Measurements from ENCODE around the gene KIF1C.
"Not testable (repeated sequence)": the region's sequence is repeated elsewhere in the genome, so short reads cannot be mapped to it uniquely, and the experiment has no call there.

KIF1C gene

DNA sequence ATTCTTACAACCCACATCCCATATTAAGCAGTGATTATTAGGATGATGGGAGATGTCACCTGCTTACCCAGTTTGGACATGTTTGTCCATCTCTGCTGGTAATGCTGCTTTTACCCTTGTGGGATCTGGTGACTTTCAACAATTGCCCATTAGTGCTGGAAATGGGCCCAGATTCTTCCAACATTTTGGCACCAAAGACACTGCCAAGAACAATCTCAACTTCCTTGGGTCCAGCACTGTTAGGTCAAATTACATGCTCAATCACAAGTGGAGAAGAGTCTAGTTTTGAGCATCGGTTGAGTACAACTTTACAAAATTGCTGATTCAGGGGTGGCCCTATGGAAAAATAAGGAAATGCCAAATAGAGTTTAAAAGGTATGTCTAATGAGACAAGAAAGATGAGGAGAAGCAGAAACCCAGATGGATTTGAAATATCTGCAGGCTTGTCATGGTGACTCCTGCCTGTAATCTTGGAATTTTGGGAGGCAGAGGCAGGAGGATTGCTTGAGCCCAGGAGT, 67.5 kb downstream of the KIF1C start:
- TF ChIP-seq, protein P1, sequence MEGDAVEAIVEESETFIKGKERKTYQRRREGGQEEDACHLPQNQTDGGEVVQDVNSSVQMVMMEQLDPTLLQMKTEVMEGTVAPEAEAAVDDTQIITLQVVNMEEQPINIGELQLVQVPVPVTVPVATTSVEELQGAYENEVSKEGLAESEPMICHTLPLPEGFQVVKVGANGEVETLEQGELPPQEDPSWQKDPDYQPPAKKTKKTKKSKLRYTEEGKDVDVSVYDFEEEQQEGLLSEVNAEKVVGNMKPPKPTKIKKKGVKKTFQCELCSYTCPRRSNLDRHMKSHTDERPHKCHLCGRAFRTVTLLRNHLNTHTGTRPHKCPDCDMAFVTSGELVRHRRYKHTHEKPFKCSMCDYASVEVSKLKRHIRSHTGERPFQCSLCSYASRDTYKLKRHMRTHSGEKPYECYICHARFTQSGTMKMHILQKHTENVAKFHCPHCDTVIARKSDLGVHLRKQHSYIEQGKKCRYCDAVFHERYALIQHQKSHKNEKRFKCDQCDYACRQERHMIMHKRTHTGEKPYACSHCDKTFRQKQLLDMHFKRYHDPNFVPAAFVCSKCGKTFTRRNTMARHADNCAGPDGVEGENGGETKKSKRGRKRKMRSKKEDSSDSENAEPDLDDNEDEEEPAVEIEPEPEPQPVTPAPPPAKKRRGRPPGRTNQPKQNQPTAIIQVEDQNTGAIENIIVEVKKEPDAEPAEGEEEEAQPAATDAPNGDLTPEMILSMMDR (IDR thresholded peaks at IDR 0.05; ENCODE audit: insufficient read depth, low read depth, low read length, missing control alignments), result no peak

GRCh38 chr17:5068236-5068635, 70.5 kb downstream of the KIF1C start:
- TF ChIP-seq, protein P1 (IDR thresholded peaks at IDR 0.05; ENCODE audit: insufficient read depth, low read depth, low read length, missing control alignments), result no peak
- no peak for DNase-seq (ENCODE audit: low read depth)
- H3K4me3 ChIP-seq (ENCODE audit: low read length), result no peak overlapping the region

More for the DNA sequence above, 67.5 kb downstream of the KIF1C start:
- no peak for DNase-seq (ENCODE audit: low read depth)
- H3K4me3 ChIP-seq (ENCODE audit: low read length), result no peak overlapping the region

DNA sequence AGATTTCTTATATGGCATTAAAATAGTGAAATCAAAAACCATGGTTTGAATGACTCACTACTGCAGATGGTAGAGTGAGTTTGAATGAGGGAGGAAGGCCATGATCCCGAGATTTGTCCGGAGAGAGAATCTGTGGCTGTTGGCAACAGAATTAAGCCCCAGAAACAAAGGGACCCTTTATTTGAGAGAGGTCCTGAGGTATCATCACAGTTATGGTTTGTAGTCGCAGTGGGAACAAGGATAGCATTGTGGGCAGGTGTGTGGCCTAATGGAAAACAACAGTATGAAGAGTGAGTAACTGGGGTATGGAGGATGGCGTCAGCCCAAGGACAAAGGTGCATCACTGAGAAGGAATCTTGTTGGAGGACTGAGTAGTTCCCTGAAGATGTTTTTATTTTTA, 72.0 kb downstream of the KIF1C start:
- TF ChIP-seq, protein P1 (IDR thresholded peaks at IDR 0.05; ENCODE audit: insufficient read depth, low read depth, low read length, missing control alignments), result no peak
- peak; percentile 67 for DNase-seq (ENCODE audit: low read depth)
- H3K4me3 ChIP-seq (ENCODE audit: low read length), result no peak overlapping the region

DNA sequence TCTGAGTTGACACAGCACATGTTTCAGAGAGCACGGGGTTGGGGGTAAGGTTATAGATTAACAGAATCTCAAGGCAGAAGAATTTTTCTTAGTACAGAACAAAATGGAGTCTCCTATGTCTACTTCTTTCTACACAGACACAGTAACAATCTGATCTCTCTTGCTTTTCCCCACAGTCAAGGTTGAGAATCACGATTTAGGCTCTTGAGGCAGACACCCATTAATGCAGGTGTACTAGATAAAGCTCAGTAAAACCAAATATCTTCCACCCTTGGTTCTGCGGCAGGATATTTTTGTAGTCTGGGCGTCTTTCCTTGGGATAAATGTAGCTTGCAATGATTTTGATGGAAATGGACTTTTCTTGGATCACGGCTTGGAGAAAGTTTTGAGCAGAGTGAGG, 77.7 kb downstream of the KIF1C start:
- DNase-seq (ENCODE audit: low read depth); H3K4me3 ChIP-seq (ENCODE audit: low read length): not testable (repeated sequence)

DNA sequence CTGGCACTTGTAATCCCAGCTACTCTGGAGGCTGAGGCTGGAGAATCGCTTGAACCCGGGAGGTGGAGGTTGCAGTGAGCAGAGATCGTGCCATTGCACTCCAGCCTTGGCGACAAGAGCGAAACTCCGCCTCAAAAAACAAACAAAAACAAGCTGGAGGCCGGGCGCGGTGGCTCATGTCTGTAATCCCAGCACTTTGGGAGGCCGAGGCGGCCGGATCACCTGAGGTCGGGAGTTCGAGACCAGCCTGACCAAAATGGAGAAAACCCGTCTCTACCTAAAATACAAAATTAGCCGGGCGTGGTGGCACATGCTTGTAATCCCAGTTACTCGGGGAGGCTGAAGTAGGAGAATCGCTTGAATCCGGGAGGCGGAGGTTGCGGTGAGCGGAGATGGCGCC, 79.5 kb downstream of the KIF1C start:
- DNase-seq (ENCODE audit: low read depth), result not testable (repeated sequence)

GRCh38 chr17:5077781-5078105, 80.0 kb downstream of the KIF1C start:
- peak overlapping the region; percentile 72 for H3K4me3 ChIP-seq (ENCODE audit: low read length)
- DNase-seq (ENCODE audit: low read depth), result no peak
- TF ChIP-seq, protein P1 (IDR thresholded peaks at IDR 0.05; ENCODE audit: insufficient read depth, low read depth, low read length, missing control alignments), result no peak

More for the DNA sequence above, 79.5 kb downstream of the KIF1C start:
- not testable (repeated sequence) for H3K4me3 ChIP-seq (ENCODE audit: low read length)
